Endometrium (tissue), 2 donors: Measurements from ENCODE around the gene EEF1AKMT3.
"Not testable (repeated sequence)": the region's sequence is repeated elsewhere in the genome, so short reads cannot be mapped to it uniquely, and the experiment has no call there.

Experiments
- FAIRE-seq: peaks from 2 replicates; lab custom pipeline; 2012; peaks lifted over from hg19 to GRCh38; lab: Jason Lieb, UNC
- donor health status: control.
- donor health status: control.

The EEF1AKMT3 gene

GRCh38 chr12:57817990-57818331 is 45.5 kb downstream of the EEF1AKMT3 start:
- FAIRE-seq = not testable (repeated sequence)

GRCh38 chr12:57820119-57820518 is 47.7 kb downstream of the EEF1AKMT3 start:
- not testable (repeated sequence) for FAIRE-seq

- not testable (repeated sequence) for FAIRE-seq
These were observed 48.6 kb downstream of the EEF1AKMT3 start for GRCh38 chr12:57821015-57821414.

GRCh38 chr12:57821474-57822214 is 49.2 kb downstream of the EEF1AKMT3 start:
- FAIRE-seq = no peak

GRCh38 chr12:57822392-57823130 is 50.1 kb downstream of the EEF1AKMT3 start:
- no peak for FAIRE-seq

GRCh38 chr12:57823131-57823907 is 50.9 kb downstream of the EEF1AKMT3 start:
- FAIRE-seq = no peak

GRCh38 chr12:57823908-57824640 is 51.7 kb downstream of the EEF1AKMT3 start:
- FAIRE-seq = no peak

GRCh38 chr12:57825451-57825850 is 53.0 kb downstream of the EEF1AKMT3 start:
- no peak for FAIRE-seq

- no peak for FAIRE-seq
These were observed 54.0 kb downstream of the EEF1AKMT3 start for GRCh38 chr12:57826400-57826799.

GRCh38 chr12:57826966-57827365 is 54.6 kb downstream of the EEF1AKMT3 start:
- FAIRE-seq = no peak

- FAIRE-seq = no peak
These were observed 56.8 kb downstream of the EEF1AKMT3 start for GRCh38 chr12:57829025-57829777.

- FAIRE-seq = no peak
These were observed 58.0 kb downstream of the EEF1AKMT3 start for GRCh38 chr12:57830393-57830792.
